Nephron (organoid): ENCODE measurements around the gene CLDN4.
A peak's percentile ranks its signal among the peaks of the same experiment; 100 is the strongest.
"Not testable (repeated sequence)": the region's sequence is repeated elsewhere in the genome, so short reads cannot be mapped to it uniquely, and the experiment has no call there.

Experiments
- H3K27ac Mint-ChIP-seq, 3 experiments: 2 replicates each; pipeline ENCODE4 v1.8.0; 2020; ENCODE audit warnings: mixed read lengths in 3 of 3, mild to moderate bottlenecking in 2 of 3, moderate library complexity in 1 of 3
- H3K27me3 Mint-ChIP-seq: 2 replicates; pipeline ENCODE4 v1.8.0; 2021; ENCODE audit warnings: low read depth, mild to moderate bottlenecking, moderate library complexity, mixed read lengths
- H3K36me3 Mint-ChIP-seq: 2 replicates; pipeline ENCODE4 v1.8.0; 2020; ENCODE audit warnings: low read depth, mixed read lengths
- H3K4me1 Mint-ChIP-seq: 2 replicates; pipeline ENCODE4 v1.8.0; 2020; ENCODE audit warnings: mixed read lengths
- H3K4me3 Mint-ChIP-seq, 3 experiments: 2 replicates each; pipeline ENCODE4 v1.8.0; 2020; ENCODE audit warnings: mild to moderate bottlenecking in 3 of 3, mixed read lengths in 3 of 3, moderate library complexity in 2 of 3
- H3K9me3 Mint-ChIP-seq: 2 replicates; pipeline ENCODE4 v1.8.0; 2020; ENCODE audit warnings: mixed read lengths
- CTCF ChIP-seq, 3 experiments: fragments of 200-600 bp; sonication (generic); IDR thresholded peaks; one replicate each; pipeline ENCODE4 v1.5.0; 2021; ENCODE audit warnings: antibody characterized with exemption in 3 of 3; ENCODE audit not compliant: unreplicated experiment in 3 of 3

Gene CLDN4

GRCh38 chr7:73830681-73831583 is at the start of gene CLDN4:
Gene CLDN4, plus strand, starts transcription at chr7:73830996. Its CDS starts 206 bp downstream, at chr7:73831202.
- peaks cover 39% of the 10 kb centered on the region for H3K4me1 Mint-ChIP-seq
- peak within 1 kb of the TSS; percentile 86 to 98 (median 90) for H3K27ac Mint-ChIP-seq
- peak within 1 kb of the TSS; percentile 82 to 85 (median 84) for H3K4me3 Mint-ChIP-seq
- no peak for TF ChIP-seq CTCF (IDR thresholded peaks at IDR 0.05; ENCODE audit: unreplicated experiment in 3 of 3)
- H3K36me3 Mint-ChIP-seq = no peaks in the 10 kb centered on the region
- no peaks in the 10 kb centered on the region for H3K9me3 Mint-ChIP-seq
- peaks cover 25% of the 10 kb centered on the region for H3K27me3 Mint-ChIP-seq

- Mint-ChIP-seq H3K36me3 (peaks cover under 1% of the 10 kb centered on the region), H3K27ac (no peak overlapping the region), H3K27me3 (no peaks in the 10 kb centered on the region), H3K4me1 (no peaks in the 10 kb centered on the region), H3K4me3 (no peak overlapping the region), H3K9me3 (peaks cover 7% of the 10 kb centered on the region)
- no peak for TF ChIP-seq CTCF (IDR thresholded peaks at IDR 0.05; ENCODE audit: unreplicated experiment in 3 of 3)
These were observed 44.2 kb upstream of the CLDN4 start for GRCh38 chr7:73786588-73786987.

GRCh38 chr7:73787786-73788048 is 43.1 kb upstream of the CLDN4 start:
- H3K27ac Mint-ChIP-seq, H3K9me3 Mint-ChIP-seq, H3K36me3 Mint-ChIP-seq, H3K27me3 Mint-ChIP-seq, H3K4me1 Mint-ChIP-seq, H3K4me3 Mint-ChIP-seq: not testable (repeated sequence)

GRCh38 chr7:73789051-73789450 is 41.7 kb upstream of the CLDN4 start:
- no peak overlapping the region for H3K4me3 Mint-ChIP-seq
- no peak overlapping the region for H3K27ac Mint-ChIP-seq
- TF ChIP-seq CTCF (IDR thresholded peaks at IDR 0.05; ENCODE audit: unreplicated experiment in 3 of 3) = no peak
- H3K36me3 Mint-ChIP-seq = no peaks in the 10 kb centered on the region
- no peaks in the 10 kb centered on the region for H3K27me3 Mint-ChIP-seq
- H3K4me1 Mint-ChIP-seq = no peaks in the 10 kb centered on the region
- H3K9me3 Mint-ChIP-seq = peaks cover 6% of the 10 kb centered on the region

GRCh38 chr7:73791170-73791690 is 39.6 kb upstream of the CLDN4 start:
- not testable (repeated sequence) for H3K27ac Mint-ChIP-seq, H3K9me3 Mint-ChIP-seq, H3K4me1 Mint-ChIP-seq, H3K27me3 Mint-ChIP-seq, H3K4me3 Mint-ChIP-seq, H3K36me3 Mint-ChIP-seq

- H3K27me3 Mint-ChIP-seq, H3K4me1 Mint-ChIP-seq, H3K4me3 Mint-ChIP-seq, H3K9me3 Mint-ChIP-seq, H3K36me3 Mint-ChIP-seq, H3K27ac Mint-ChIP-seq: not testable (repeated sequence)
These were observed 35.6 kb upstream of the CLDN4 start for GRCh38 chr7:73795188-73795587.

- not testable (repeated sequence) for H3K4me3 Mint-ChIP-seq, H3K36me3 Mint-ChIP-seq, H3K27me3 Mint-ChIP-seq, H3K9me3 Mint-ChIP-seq, H3K4me1 Mint-ChIP-seq, H3K27ac Mint-ChIP-seq
These were observed 34.1 kb upstream of the CLDN4 start for GRCh38 chr7:73796656-73797055.

- not testable (repeated sequence) for H3K4me1 Mint-ChIP-seq, H3K27me3 Mint-ChIP-seq, H3K27ac Mint-ChIP-seq, H3K36me3 Mint-ChIP-seq, H3K9me3 Mint-ChIP-seq, H3K4me3 Mint-ChIP-seq
These were observed 33.6 kb upstream of the CLDN4 start for GRCh38 chr7:73797176-73797575.
